ENCODE results near the gene CDCA5.

Gene CDCA5

GRCh38 chr11:65118097-65118837 is 34.4 kb upstream of the CDCA5 start:
- no peak overlapping the region for H3K4me3 ChIP-seq (ENCODE audit: control insufficient read depth, low read depth, low read length)
- no peak for DNase-seq (ENCODE audit: low read depth)
- no peak for TF ChIP-seq CTCF (conservative IDR thresholded peaks at IDR 0.05; ENCODE audit: control insufficient read depth, insufficient read depth, low read depth, low read length)

GRCh38 chr11:65117206-65118096 is 33.6 kb upstream of the CDCA5 start, which contains the start of gene ZNHIT2:
TSS of gene ZNHIT2 (minus strand) at chr11:65117701. CDS start at chr11:65117653, 48 bp downstream.
- peak; percentile 98 for DNase-seq (ENCODE audit: low read depth)
- H3K4me3 ChIP-seq (ENCODE audit: control insufficient read depth, low read depth, low read length), result peak within 1 kb of the TSS; percentile 84
- TF ChIP-seq CTCF (conservative IDR thresholded peaks at IDR 0.05; ENCODE audit: control insufficient read depth, insufficient read depth, low read depth, low read length), result peak; percentile 85

- peak overlapping the region; percentile 84 for H3K4me3 ChIP-seq (ENCODE audit: control insufficient read depth, low read depth, low read length)
- peak; percentile 70 for DNase-seq (ENCODE audit: low read depth)
- TF ChIP-seq CTCF (conservative IDR thresholded peaks at IDR 0.05; ENCODE audit: control insufficient read depth, insufficient read depth, low read depth, low read length), result no peak
Observed at GRCh38 chr11:65116370-65117205, 32.7 kb upstream of the CDCA5 start.

GRCh38 chr11:65115361-65116082 is 31.7 kb upstream of the CDCA5 start:
- DNase-seq (ENCODE audit: low read depth), result no peak

GRCh38 chr11:65114538-65115171 is 30.8 kb upstream of the CDCA5 start:
- no peak overlapping the region for H3K4me3 ChIP-seq (ENCODE audit: control insufficient read depth, low read depth, low read length)
- no peak for DNase-seq (ENCODE audit: low read depth)
- TF ChIP-seq CTCF (conservative IDR thresholded peaks at IDR 0.05; ENCODE audit: control insufficient read depth, insufficient read depth, low read depth, low read length), result no peak

More at GRCh38 chr11:65115361-65116082, 31.7 kb upstream of the CDCA5 start:
- no peak for TF ChIP-seq CTCF (conservative IDR thresholded peaks at IDR 0.05; ENCODE audit: control insufficient read depth, insufficient read depth, low read depth, low read length)
- no peak overlapping the region for H3K4me3 ChIP-seq (ENCODE audit: control insufficient read depth, low read depth, low read length)

Measured in fibroblast of mammary gland (primary cell).